ENCODE measurements around the gene NUP35. TPM values are rescaled to one million over a fixed set of nuclear protein-coding genes. Genes with fewer than 3 reads are reported as not detected.

Gene NUP35, protein sequence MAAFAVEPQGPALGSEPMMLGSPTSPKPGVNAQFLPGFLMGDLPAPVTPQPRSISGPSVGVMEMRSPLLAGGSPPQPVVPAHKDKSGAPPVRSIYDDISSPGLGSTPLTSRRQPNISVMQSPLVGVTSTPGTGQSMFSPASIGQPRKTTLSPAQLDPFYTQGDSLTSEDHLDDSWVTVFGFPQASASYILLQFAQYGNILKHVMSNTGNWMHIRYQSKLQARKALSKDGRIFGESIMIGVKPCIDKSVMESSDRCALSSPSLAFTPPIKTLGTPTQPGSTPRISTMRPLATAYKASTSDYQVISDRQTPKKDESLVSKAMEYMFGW
- 10 to 100 TPM in 3 of 4 donors, 1 to 10 TPM in 1; 8.7 to 27.0 (median 15.6) TPM for total RNA-seq

DNA sequence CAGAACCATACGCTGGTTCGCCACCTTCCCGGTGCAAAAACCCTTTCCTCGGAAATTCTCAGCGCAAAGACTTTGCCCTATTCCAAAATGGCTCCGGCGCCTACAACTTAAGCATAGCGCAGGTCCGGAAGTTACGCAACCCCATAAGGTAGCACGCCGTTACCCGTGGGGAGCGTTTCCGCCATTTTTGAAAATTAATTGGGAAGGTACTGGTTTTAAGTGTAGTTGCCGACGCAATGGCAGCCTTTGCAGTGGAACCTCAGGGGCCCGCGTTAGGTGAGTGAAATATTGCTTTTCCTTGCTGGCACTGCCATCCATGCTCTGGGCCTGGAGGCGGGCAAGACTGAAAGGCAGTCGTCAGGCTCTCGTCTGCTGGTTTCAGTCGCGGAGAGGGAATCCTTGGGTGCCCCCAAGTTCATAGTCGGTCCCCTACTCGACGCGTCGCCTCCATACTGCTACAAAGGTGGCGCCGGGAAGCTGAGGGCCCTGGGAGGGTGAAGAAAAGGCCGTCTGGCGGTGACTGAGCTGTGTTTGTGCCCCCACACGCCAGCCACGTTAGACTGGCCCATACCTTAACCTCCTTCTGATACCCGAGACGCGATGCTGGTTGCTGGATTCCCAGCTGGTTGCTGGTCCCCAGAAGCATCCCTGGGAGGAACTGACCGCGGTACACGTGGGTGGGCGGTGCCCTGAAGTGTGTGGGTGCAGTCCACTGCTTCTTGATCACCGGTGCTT, at the start of gene NUP35:
NUP35 (plus strand) TSS at position 222 of the 735 bp plus-strand sequence; CDS start at position 237, 15 bp downstream.
- Histone ChIP-seq H3K9me3 (no peaks in the 10 kb centered on the region), H3K4me3 (peak within 1 kb of the TSS; percentile 67 to 84 (median 77)), H3K36me3 (peaks cover 0 to 8% (median 0%) of the 10 kb centered on the region in 3 donors), H3K27ac (peak within 1 kb of the TSS; percentile 52 to 90 (median 86)), H3K4me1 (peaks cover 0 to 18% (median 1%) of the 10 kb centered on the region in 4 donors), H3K27me3 (no peaks in the 10 kb centered on the region)
- 0 to 1% methylated on average over 35 to 41 of the region's 43 CpGs for WGBS, 2 donors
- peak; percentile 85 to 87 for TF ChIP-seq EP300 (IDR thresholded peaks at IDR 0.05)
- TF ChIP-seq, protein P1, sequence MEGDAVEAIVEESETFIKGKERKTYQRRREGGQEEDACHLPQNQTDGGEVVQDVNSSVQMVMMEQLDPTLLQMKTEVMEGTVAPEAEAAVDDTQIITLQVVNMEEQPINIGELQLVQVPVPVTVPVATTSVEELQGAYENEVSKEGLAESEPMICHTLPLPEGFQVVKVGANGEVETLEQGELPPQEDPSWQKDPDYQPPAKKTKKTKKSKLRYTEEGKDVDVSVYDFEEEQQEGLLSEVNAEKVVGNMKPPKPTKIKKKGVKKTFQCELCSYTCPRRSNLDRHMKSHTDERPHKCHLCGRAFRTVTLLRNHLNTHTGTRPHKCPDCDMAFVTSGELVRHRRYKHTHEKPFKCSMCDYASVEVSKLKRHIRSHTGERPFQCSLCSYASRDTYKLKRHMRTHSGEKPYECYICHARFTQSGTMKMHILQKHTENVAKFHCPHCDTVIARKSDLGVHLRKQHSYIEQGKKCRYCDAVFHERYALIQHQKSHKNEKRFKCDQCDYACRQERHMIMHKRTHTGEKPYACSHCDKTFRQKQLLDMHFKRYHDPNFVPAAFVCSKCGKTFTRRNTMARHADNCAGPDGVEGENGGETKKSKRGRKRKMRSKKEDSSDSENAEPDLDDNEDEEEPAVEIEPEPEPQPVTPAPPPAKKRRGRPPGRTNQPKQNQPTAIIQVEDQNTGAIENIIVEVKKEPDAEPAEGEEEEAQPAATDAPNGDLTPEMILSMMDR (IDR thresholded peaks at IDR 0.05), result no peak
- peak in 1 of 2 donors; percentile 16 for TF ChIP-seq POLR2A (IDR thresholded peaks at IDR 0.05)
- peak; percentile 73 to 89 for DNase-seq (ENCODE audit: low spot score in 2 of 2)

DNA sequence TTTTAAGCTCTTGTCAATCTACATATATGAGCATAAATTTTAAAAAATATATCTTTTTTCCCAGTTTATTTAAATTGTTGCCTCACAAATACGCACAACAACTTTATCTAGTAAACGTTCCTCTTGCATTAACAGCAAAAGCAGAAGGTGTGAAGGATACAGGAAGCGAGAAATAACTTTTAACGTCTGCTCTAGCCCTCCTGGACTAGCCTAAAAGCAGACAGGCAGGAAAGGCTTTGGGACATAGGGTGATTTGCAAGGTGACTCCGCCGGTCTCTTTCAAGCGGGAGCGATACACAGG, 46.1 kb upstream of the NUP35 start:
- Histone ChIP-seq H3K4me3 (peak overlapping the region; percentile 49 to 67 (median 60)), H3K4me1 (peaks cover 0 to 13% (median 4%) of the 10 kb centered on the region in 4 donors), H3K27ac (peak overlapping the region; percentile 50 to 84 (median 60)), H3K27me3 (no peaks in the 10 kb centered on the region), H3K9me3 (no peaks in the 10 kb centered on the region), H3K36me3 (no peaks in the 10 kb centered on the region)
- DNase-seq (ENCODE audit: low spot score in 2 of 2), result no peak
- 5 to 6% methylated on average over 8 of the region's 8 CpGs for WGBS, 2 donors
- TF ChIP-seq, protein P1 (IDR thresholded peaks at IDR 0.05), result no peak
- no peak for TF ChIP-seq EP300 (IDR thresholded peaks at IDR 0.05)
- TF ChIP-seq POLR2A (IDR thresholded peaks at IDR 0.05), result no peak

DNA sequence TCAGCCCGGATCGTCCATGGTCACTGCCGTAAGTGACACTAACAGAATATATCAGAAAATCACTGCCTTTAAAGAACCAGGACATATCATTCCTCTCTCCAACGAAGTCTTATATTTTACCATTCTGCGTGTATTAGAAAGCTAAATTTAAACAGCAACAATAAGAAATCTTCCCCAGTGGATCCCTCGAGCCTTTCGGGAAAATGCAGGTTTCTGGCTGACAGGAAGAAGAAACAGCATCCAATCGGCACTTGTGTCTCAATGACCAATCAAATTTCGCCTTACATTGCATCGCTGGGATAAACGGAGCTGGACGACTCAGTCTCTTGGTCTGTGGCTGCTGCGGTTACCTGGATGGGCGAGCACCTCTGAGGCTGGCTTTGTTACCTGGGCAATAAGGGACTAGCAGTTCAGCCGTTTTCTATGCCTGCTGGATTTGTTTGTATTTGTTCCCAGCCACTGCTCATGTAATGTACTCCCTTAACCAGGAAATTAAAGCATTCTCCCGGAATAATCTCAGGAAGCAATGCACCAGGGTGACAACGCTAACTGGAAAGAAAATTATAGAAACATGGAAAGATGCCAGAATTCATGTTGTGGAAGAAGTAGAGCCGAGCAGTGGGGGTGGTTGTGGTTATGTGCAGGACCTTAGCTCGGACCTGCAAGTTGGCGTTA, 45.6 kb upstream of the NUP35 start, which contains the start of gene DUSP19:
DUSP19 (plus strand) TSS at position 284 of the 675 bp plus-strand sequence; CDS start at position 471, 187 bp downstream.
- H3K27ac ChIP-seq, result peak within 1 kb of the TSS; percentile 50 to 84 (median 60)
- H3K4me3 ChIP-seq, result peak within 1 kb of the TSS; percentile 49 to 67 (median 60)
- H3K36me3 ChIP-seq, result no peaks in the 10 kb centered on the region
- no peaks in the 10 kb centered on the region for H3K9me3 ChIP-seq
- no peaks in the 10 kb centered on the region for H3K27me3 ChIP-seq
- DNase-seq (ENCODE audit: low spot score in 2 of 2), result peak; percentile 93 to 100
- TF ChIP-seq EP300 (IDR thresholded peaks at IDR 0.05) (peak; percentile 44 to 82), POLR2A (IDR thresholded peaks at IDR 0.05) (peak in 1 of 2 donors; percentile 76)
- TF ChIP-seq, protein P1 (IDR thresholded peaks at IDR 0.05), result no peak
- 2 to 3% methylated on average over 20 of the region's 20 CpGs for WGBS, 2 donors
- H3K4me1 ChIP-seq, result peaks cover 0 to 13% (median 4%) of the 10 kb centered on the region in 4 donors

DNA sequence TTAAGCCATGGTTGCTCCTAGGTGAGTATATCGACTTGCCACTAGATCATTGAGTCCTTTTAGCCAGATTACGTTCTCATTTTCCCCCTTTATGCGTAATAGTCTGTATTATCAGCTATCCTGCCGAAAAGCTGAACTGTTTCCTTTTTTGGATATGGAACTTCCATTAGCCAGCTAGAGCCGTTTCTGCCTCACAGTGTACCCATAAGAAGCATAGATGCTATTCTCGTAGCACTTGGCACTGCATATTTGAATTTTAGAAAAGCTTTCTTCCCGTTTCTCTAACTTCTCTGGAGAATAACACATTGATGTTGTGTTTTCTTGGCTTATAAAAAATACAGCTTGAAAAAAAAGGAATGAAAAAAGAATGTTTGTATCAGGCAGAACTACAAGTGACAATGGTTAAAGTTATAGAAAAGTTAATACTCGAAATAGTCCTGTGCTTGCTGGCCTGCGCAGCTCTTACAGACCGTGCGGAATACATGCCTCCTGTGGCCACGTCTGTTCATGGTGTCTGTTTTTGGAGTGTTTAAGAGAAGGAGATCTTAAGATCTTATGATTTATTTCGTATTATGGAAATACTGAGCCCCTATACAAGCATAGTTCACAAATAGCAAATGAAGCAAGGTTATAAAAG, 45.0 kb upstream of the NUP35 start:
- Histone ChIP-seq H3K27ac (peak overlapping the region; percentile 50 to 84 (median 60)), H3K27me3 (no peaks in the 10 kb centered on the region), H3K4me1 (peaks cover 0 to 13% (median 4%) of the 10 kb centered on the region in 4 donors), H3K4me3 (peak overlapping the region; percentile 49 to 67 (median 60)), H3K9me3 (no peaks in the 10 kb centered on the region), H3K36me3 (no peaks in the 10 kb centered on the region)
- TF ChIP-seq POLR2A (IDR thresholded peaks at IDR 0.05), result no peak
- TF ChIP-seq, protein P1 (IDR thresholded peaks at IDR 0.05), result no peak
- TF ChIP-seq EP300 (IDR thresholded peaks at IDR 0.05), result no peak
- 22 to 26% methylated on average over 13 of the region's 13 CpGs for WGBS, 2 donors
- DNase-seq (ENCODE audit: low spot score in 2 of 2), result no peak
